Stromal cell of bone marrow (primary cell): ENCODE data around the gene RPL36.
"Not testable (repeated sequence)": the region's sequence is repeated elsewhere in the genome, so short reads cannot be mapped to it uniquely, and the experiment has no call there.

Experiments used
- DNase-seq: peaks from one replicate; pipeline ENCODE4 v3.0.0-alpha.2; 2012; ENCODE audit warnings: low read depth

The RPL36 gene

GRCh38 chr19:5690955-5691821, 1.1 kb downstream of the RPL36 start:
- DNase-seq = no peak

- no peak for DNase-seq
Observed at GRCh38 chr19:5691822-5692722, 2.0 kb downstream of the RPL36 start.

GRCh38 chr19:5692723-5693194, 2.7 kb downstream of the RPL36 start:
- DNase-seq = no peak

DNA sequence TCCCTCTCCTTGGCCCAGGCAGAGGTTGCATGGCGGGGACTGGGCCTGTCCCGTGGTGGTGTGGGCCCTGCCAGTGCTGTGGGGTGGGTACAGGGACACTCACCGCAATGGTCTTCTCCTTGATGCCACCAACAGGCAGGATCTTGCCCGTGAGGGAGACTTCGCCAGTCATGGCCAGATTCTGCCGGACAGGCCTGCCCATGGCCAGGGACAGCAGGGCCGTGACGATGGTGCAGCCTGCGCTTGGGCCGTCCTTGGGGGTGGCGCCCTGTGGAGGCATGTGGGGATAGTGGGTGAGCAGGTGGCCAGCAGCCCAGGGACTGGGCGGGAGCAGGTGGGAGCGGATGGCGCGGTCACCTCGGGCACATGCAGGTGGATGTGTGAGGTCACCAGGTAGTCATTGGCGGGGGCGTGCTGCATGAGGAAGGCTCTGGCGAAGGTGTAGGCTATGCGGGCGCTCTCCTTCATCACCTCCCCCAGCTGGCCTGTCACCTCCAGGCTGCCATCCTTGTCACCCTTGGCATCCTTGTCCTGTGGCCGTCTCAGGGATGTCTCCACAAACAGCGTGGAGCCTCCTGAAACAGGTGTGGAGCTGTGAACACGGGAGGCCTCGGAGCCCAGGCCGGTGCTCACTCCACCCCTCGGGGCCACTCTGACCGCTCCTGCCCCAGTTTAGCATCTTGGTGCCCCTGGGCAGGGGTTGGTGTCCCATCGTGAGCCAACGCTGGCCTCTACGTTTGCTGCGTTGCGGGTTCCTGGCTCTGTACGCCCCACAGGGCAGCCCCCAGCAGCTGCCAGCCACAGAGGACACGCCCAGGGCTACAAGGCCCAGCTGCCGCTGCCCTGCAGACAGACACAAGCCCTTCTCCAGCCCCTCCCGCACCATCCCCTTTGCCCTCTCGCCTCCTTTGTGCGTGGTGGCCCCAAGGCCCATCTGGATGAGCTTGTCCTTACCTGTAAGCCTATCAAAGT, 3.4 kb downstream of the RPL36 start:
- no peak for DNase-seq

- no peak for DNase-seq
Observed at GRCh38 chr19:5694167-5694955, 4.3 kb downstream of the RPL36 start.

DNA sequence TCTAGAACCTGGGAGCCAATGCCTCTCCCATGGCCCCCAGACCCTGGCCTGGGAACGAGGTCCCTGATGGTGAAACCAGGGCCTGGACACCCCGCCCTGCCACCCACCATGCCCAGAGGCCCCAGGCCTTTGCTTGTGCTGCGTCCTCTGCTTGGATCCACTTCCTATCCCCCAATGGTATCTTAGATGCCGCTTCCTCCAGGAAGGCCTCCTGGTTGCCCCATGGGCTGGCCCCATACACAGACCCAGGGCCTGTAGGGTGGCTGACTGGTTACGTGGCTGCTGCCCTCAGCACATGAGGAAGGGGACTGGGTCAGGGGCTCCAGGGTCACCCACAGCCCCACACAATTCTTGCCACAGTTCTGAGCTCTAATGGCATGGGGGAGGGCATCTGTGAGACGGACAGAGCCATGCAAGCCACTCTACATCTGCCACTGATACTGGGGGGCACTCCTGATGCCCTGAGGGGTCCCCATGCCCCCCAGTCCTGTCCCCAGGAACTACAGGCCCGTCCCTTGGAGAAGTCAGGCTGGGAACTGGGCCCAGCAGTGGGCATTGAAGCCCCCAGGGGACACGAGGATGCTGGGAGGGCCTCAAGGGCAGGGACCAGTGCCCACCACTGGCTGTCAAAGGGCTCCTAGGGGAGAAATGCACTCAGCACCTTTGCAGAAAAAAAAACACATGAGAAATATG, 5.0 kb downstream of the RPL36 start:
- no peak for DNase-seq

DNA sequence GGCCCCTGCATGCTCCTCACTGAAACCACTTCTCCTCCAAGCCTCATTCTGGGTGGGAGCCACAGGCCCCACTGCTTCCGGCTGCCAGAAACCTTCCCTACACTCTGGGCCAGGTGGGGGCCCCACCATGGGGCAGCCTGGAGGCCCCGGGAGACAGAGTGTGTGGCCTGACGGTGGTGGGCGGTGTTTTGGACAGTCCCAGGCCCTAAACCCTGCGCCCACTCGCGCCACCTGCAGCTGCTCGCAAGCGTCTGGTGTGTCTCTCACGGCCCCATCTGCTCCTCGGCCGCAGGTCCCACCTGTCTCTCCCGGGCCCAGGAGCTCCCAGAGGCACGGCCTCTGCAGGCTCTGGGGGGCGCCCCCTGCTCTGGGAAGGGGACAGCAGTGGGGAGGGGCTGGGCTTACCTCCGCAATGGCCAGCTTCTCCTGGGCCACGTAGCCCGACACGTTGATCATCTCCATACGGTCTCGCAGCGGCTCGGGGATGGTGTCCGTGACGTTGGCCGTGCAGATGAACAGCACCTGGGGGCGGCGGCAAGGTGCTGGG, 5.6 kb downstream of the RPL36 start:
- DNase-seq = no peak

DNA sequence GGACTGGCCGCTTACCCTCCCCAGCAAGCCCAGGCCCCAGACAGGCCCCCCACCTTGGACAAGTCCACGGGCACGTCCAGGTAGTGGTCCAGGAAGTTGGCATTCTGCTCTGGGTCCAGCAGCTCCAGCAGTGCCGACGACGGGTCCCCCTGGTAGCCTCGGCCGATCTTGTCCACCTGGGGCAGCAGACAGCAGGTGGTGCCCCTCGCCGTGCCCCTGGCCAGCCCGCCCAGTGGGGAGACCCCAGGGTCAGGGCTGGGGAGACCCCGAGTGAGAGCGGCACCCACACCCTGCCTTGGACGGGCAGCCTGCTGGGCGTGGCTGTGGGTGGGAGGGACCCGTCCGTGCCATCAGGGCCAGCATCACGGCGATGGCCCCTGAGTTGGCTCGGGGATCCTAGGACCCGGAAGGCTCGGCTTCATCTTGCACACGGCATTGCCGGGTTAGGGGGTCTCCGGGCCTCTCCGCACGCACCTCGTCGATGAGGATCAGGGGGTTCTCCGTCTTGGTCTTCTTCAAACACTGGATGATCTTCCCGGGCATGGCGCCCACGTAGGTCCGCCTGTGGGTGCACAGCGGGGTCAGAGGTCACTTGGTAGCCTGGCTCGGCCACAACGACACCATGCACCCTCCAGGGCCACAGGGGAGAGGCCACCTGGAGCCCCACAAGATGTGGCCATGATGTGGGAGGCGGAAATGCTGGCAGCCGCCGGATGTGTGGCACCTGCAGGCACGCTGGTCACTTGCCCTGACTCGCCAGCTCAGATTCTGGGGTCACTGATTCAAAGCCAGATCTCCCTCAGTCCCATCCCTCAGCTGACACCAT, 6.3 kb downstream of the RPL36 start:
- no peak for DNase-seq

GRCh38 chr19:5697022-5697889, 7.2 kb downstream of the RPL36 start:
- DNase-seq = no peak

DNA sequence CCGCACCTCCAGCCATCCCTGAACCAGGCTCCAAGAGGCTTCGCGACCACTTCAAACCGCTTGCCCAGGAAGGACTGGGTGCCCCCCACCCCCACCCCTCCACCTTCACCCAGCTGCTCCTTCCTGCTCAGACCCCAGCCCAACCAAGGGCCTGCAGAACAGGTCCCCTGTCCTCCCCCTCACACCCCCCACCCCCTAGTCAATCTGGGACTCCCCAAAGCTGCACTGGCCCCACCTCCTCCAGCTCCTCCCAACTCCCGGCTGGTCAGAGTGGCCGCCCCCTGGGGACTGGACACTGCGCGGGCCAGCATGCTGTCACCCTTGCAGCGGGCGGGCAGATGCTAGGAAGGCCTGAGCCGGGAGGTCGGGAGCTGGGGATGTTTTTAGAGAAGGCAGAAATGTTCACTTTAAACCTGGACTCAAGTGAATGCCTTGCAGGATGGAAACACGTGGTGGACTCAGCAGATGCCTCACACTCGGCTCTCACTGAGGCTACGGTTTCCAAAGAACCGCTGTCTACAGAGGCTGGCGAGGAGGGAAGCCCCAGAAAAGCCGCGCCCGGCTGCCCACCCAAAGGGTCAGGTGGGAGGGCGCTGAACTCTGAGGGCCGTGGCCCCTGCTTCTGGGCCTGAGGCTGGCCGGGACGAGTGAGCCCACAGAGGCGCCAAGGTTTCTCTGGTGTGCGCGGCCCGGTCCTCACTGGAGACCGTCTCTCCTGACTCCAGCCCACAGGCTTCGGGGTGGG, 8.0 kb downstream of the RPL36 start:
- DNase-seq = no peak

DNA sequence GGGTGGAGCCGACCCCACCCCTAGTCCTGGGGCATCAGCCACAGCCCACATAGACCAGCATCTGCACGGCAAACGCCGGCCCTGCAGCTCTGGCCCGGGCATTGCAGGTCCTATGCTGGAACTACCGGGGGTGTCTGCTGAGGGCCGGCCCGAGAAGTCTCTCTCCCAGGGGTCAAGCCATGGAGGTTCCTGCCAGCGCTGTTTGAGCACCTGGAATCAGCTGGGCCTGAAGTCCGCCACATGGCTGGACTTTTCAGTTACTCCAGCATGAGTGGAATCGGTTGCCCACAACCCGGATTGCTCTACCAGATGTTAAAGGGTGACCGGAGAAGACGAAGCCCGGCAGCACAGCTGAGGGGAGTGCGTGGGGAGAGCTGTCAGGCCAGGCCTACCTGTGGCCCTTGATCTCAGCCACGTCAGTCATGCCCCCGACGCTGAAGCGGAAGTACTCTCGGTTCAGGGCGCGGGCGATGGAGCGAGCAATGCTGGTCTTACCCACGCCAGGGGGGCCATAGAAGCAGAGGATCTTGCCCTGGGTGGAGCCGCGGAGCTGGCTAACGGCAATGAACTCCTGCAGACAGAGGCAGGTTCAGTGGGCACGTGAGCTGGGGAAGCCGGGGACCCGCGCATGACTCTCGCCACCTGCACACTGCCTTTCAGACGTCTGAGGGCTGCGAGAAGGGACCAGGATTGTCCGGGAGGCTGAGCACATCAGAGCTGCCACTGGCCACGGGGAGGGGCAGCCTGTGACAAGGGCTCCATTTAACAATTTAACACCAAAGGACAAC, 8.7 kb downstream of the RPL36 start:
- no peak for DNase-seq

- DNase-seq = no peak
Observed at GRCh38 chr19:5700455-5701092, 10.5 kb downstream of the RPL36 start.

- not testable (repeated sequence) for DNase-seq
Observed at GRCh38 chr19:5702053-5702410, 11.9 kb downstream of the RPL36 start.

- no peak for DNase-seq
Observed at GRCh38 chr19:5703819-5704818, 14.0 kb downstream of the RPL36 start.

- no peak for DNase-seq
Observed at GRCh38 chr19:5705552-5705951, 15.5 kb downstream of the RPL36 start.
